Motor neuron (in vitro differentiated cells): ENCODE results near the gene FBXO44. TPM values are rescaled to one million over a fixed set of nuclear protein-coding genes. Genes with fewer than 3 reads are reported as not detected.

Experiments
- ATAC-seq, 8 experiments: fragments of 200-7000 bp; cut with Tn5 transposase; replicated peaks in 6 of 8; 2 replicates each; pipeline ENCODE4 v1.8.0; 2021; ENCODE audit warnings: mild to moderate bottlenecking in 8 of 8, moderate library complexity in 8 of 8
- H3K27ac ChIP-seq, 2 donors: fragments of 250-450 bp; sonication (Bioruptor Pico); 2 replicates each; pipeline ENCODE4 v1.9.0; 2021; ENCODE audit warnings: antibody characterized with exemption in 2 of 2, mild to moderate bottlenecking in 2 of 2, moderate library complexity in 1 of 2
- H3K4me1 ChIP-seq, 2 donors: fragments of 250-450 bp; sonication (Bioruptor Pico); replicated peaks in 1 of 2; 2 replicates each; pipeline ENCODE4 v1.6.1; 2021; ENCODE audit warnings: antibody characterized with exemption in 2 of 2, mild to moderate bottlenecking in 2 of 2, moderate library complexity in 1 of 2
- H3K4me3 ChIP-seq, 5 donors: fragments of 250-450 bp; sonication (Bioruptor Pico); 2 replicates each; pipeline ENCODE4 v1.9.0; 2021; ENCODE audit warnings: antibody characterized with exemption in 5 of 5, mild to moderate bottlenecking in 5 of 5, moderate library complexity in 4 of 5
- WGBS, 10 experiments: fragments of 450-650 bp; shearing (Covaris generic); methylation state at CpG; one replicate each; pipeline ENCODE4 v1.0.0; 2022; 5-methylcytosine and 5-hydroxymethylcytosine counted together
- in situ Hi-C, 9 experiments: fragments of 400-800 bp; cut with MboI; loops; one replicate each; pipeline ENCODE4 v1.15.0; 2021; ENCODE audit warnings: low sequenced_read_pairs in 9 of 9, low pct_unique_long_range_greater_than_20kb in 2 of 9; ENCODE audit not compliant: unreplicated experiment in 9 of 9
- total RNA-seq, 8 experiments: library from RNA; unstranded; fragments of 300-600 nt; gene quantifications; 2 replicates each; pipeline versions ENCODE4 v1.2.3 to v1.2.4, GENCODE V29; 2022

FBXO44 gene
- total RNA-seq, 8 experiments from 2014 or later, result 10.2 to 44.4 (median 29.0) TPM

GRCh38 chr1:11708554-11709350 is 54.1 kb downstream of the FBXO44 start:
- Histone ChIP-seq H3K4me3 (no peak overlapping the region), H3K4me1 (peaks cover 43% of the 10 kb centered on the region in 2 donors), H3K27ac (no peak overlapping the region)
- no peak for ATAC-seq
- 0 to 97% (median 70%) methylated on average over 1 to 10 of the region's 11 CpGs; no CpG with 5 or more reads in 2 of the 10 experiments for WGBS, 10 experiments
- in situ Hi-C loops, result no loop called here

GRCh38 chr1:11711490-11711889 is 56.8 kb downstream of the FBXO44 start:
- WGBS, 10 experiments, result 40 to 100% (median 96%) methylated on average over 1 to 3 of the region's 5 CpGs; no CpG with 5 or more reads in 4 of the 10 experiments
- no peak for ATAC-seq
- H3K4me3 ChIP-seq, result no peak overlapping the region
- H3K4me1 ChIP-seq, result peaks cover 24 to 31% of the 10 kb centered on the region in 2 donors
- H3K27ac ChIP-seq, result no peak overlapping the region
- in situ Hi-C loops, result loop anchor here in 2 of 9 experiments (10.0 kb wide), 2 partner anchors 47 to 57 kb away; partner anchors contain the start of genes FBXO2 (in 1 of the 2), FBXO44 (in 1 of the 2) and FBXO6 (in 1 of the 2)

- peaks cover 16 to 24% of the 10 kb centered on the region in 2 donors for H3K4me1 ChIP-seq
- WGBS, 10 experiments, result 0 to 100% (median 100%) methylated on average over 1 to 6 of the region's 8 CpGs; no CpG with 5 or more reads in 4 of the 10 experiments
- no peak for ATAC-seq
- H3K4me3 ChIP-seq, result no peak overlapping the region
- in situ Hi-C loops, result loop anchor here in 2 of 9 experiments (10.0 kb wide), 2 partner anchors 47 to 57 kb away; partner anchors contain the start of genes FBXO2 (in 1 of the 2), FBXO44 (in 1 of the 2) and FBXO6 (in 1 of the 2)
- H3K27ac ChIP-seq, result no peak overlapping the region
Measured at GRCh38 chr1:11712285-11712684, 57.6 kb downstream of the FBXO44 start.

Other genes starting within 250 kb of the FBXO44 start
- 10 to 100 TPM in 4 of 8 experiments, 1 to 10 TPM in 1, under 1 TPM in 3; 0.18 to 23.4 (median 8.5) TPM for gene DISP3, start 175.7 kb upstream of the FBXO44 start, total RNA-seq
- gene FBXO2, start 448 bp upstream of the FBXO44 start, total RNA-seq, result 1 to 10 TPM in 7 of 8 experiments, under 1 TPM in 1; 0.42 to 7.6 (median 2.1) TPM
- gene FBXO6, start 9.3 kb downstream of the FBXO44 start, total RNA-seq, result 1 to 10 TPM; 1.0 to 6.0 (median 3.1) TPM
- gene MAD2L2, start 26.3 kb downstream of the FBXO44 start, total RNA-seq, result 100 to 1,000 TPM in 4 of 8 experiments, 10 to 100 TPM in 4; 22.2 to 164 (median 107) TPM
- 100 to 1,000 TPM in 1 of 8 experiments, 10 to 100 TPM in 4, under 1 TPM in 2, not detected in 1; 0.10 to 100 (median 78.0) TPM for gene DRAXIN, start 36.8 kb downstream of the FBXO44 start, total RNA-seq
- gene AGTRAP, start 81.3 kb downstream of the FBXO44 start, total RNA-seq, result 10 to 100 TPM; 12.5 to 55.9 (median 32.3) TPM
- 1 to 10 TPM in 1 of 8 experiments, under 1 TPM in 5, not detected in 2; 0.11 to 1.9 (median 0.35) TPM for gene C1orf167, start 107.3 kb downstream of the FBXO44 start, total RNA-seq
- gene MTHFR, start 151.1 kb downstream of the FBXO44 start, total RNA-seq, result 10 to 100 TPM; 20.7 to 43.8 (median 31.3) TPM
- 10 to 100 TPM in 7 of 8 experiments, 1 to 10 TPM in 1; 9.6 to 61.4 (median 27.0) TPM for gene CLCN6, start 151.3 kb downstream of the FBXO44 start, total RNA-seq
- gene NPPA, start 192.9 kb downstream of the FBXO44 start, total RNA-seq, result 1 to 10 TPM in 1 of 8 experiments, under 1 TPM in 3, not detected in 4; 0.85 to 1.5 (median 0.90) TPM
- gene NPPB, start 204.1 kb downstream of the FBXO44 start, total RNA-seq, result 10 to 100 TPM in 1 of 8 experiments, 1 to 10 TPM in 2, not detected in 5; 1.6 to 10.5 (median 2.1) TPM